KOPT-K1 (cell line): Measurements from ENCODE around the gene CBLN3.

Source experiments
- H3K27ac ChIP-seq: fragments of 200-600 bp; sonication (generic); 2 replicates; pipeline ENCODE4 v1.5.1; 2016; ENCODE audit warnings: antibody characterized with exemption, mild to moderate bottlenecking, low read depth, low read length; ENCODE audit not compliant: poor library complexity, severe bottlenecking
- H3K36me3 ChIP-seq: fragments of 200-600 bp; sonication (generic); 2 replicates; pipeline ENCODE4 v1.5.1; 2017; ENCODE audit warnings: antibody characterized with exemption, mild to moderate bottlenecking, low read length, moderate library complexity; ENCODE audit not compliant: insufficient read depth
- H3K9me3 ChIP-seq: fragments of 200-600 bp; sonication (generic); 2 replicates; pipeline ENCODE4 v1.5.1; 2017; ENCODE audit warnings: antibody characterized with exemption, low read length, mild to moderate bottlenecking; ENCODE audit not compliant: insufficient read depth, poor library complexity, severe bottlenecking

Gene CBLN3

DNA sequence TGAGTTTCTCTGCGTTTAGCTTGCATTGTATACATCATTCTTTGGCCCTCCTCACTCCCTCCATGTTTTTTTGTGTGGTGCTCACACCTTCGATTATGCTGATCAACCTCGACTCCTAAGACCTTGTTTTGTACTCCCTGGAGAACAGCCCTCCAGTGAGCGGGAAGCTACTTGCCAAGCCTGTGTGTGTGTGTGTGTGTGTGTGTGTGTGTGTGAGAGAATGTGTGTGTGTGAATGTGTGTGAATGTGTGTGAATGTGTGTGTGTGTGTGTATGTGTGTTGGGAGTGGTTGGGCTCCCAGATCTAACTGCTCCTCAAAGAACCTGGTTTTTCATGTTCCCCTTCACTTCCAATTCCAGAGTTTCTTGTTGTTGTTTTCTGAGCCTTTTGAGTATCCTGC is 24.7 kb downstream of the CBLN3 start:
- Histone ChIP-seq H3K27ac (no peak overlapping the region), H3K36me3 (no peaks in the 10 kb centered on the region), H3K9me3 (no peaks in the 10 kb centered on the region)

GRCh38 chr14:24403294-24403998 is 26.0 kb downstream of the CBLN3 start:
- no peaks in the 10 kb centered on the region for H3K9me3 ChIP-seq
- no peak overlapping the region for H3K27ac ChIP-seq
- H3K36me3 ChIP-seq = no peaks in the 10 kb centered on the region

DNA sequence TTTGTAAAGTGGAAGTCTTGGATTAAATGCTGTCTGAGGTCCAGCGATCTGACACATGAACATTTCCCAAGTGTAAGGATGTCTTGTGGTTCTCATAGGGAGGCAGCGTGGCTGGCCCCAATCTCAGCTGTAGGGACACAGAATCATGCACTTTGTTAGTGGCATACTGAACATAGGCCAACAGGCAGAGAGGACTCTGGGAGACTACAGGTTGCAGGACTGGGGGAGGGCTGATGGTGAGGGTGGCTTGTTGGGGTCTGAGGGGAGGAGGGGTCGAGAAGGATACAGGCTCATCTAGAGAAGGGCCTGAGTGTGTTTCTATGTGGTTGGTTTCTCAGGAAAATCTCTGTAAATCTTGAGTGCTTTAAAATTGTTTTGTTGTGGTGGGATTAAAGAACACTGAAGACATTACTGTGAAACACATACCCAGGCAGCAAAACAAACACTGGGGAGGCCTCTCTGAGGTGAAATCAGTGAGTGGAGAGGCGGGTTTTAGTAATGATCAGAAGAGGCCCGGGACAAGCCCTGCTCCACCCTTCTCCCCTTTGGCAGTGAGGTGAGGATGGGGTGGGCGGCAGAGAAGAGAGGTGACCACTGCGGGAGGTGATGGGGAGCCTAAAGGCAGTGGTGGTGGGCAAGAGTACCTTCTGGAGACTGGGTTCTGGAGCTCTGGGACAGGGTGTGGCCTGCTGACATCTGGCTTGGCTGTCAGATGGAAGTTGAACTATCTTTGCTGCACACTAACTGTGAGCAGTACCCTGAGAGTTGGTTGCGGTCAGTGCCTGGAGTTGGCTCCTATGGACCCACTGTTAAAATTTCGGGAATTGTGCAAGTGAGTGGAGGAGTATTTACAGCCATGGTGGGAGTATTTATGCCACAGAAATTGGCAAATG is 27.4 kb downstream of the CBLN3 start:
- Histone ChIP-seq H3K27ac (no peak overlapping the region), H3K36me3 (no peaks in the 10 kb centered on the region), H3K9me3 (no peaks in the 10 kb centered on the region)

GRCh38 chr14:24399999-24400718 is 29.3 kb downstream of the CBLN3 start:
- H3K9me3 ChIP-seq = no peaks in the 10 kb centered on the region
- no peaks in the 10 kb centered on the region for H3K36me3 ChIP-seq
- no peak overlapping the region for H3K27ac ChIP-seq

DNA sequence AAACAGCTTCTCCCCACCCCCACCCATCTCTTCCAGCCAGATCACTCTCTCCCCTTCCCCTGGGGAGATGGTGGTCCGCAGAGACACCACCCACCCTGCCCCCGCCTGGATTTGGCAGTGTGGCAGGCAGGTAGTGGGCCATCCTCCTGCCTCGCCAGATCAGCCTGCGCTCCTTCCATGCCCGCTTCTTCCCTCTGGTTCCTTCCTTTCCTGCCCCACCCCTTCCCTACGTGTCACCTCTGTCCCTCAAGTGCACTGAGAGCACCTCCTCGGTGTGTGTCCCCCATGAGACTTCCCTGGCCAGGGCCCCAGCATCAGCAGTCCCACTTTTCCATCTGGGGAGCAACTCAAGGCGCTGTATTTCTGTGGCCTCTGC is 30.0 kb downstream of the CBLN3 start:
- no peak overlapping the region for H3K27ac ChIP-seq
- no peaks in the 10 kb centered on the region for H3K36me3 ChIP-seq
- no peaks in the 10 kb centered on the region for H3K9me3 ChIP-seq

- no peak within 1 kb of the TSS for H3K27ac ChIP-seq
- no peaks in the 10 kb centered on the region for H3K9me3 ChIP-seq
- H3K36me3 ChIP-seq = no peaks in the 10 kb centered on the region
Observed at GRCh38 chr14:24398653-24399446, 30.6 kb downstream of the CBLN3 start, which contains the start of gene NYNRIN. NYNRIN (plus strand) TSS chr14:24399003; CDS start chr14:24399247, 244 bp downstream.

- Histone ChIP-seq H3K9me3 (no peaks in the 10 kb centered on the region), H3K36me3 (no peaks in the 10 kb centered on the region), H3K27ac (no peak overlapping the region)
Observed at GRCh38 chr14:24398293-24398652, 31.2 kb downstream of the CBLN3 start.

DNA sequence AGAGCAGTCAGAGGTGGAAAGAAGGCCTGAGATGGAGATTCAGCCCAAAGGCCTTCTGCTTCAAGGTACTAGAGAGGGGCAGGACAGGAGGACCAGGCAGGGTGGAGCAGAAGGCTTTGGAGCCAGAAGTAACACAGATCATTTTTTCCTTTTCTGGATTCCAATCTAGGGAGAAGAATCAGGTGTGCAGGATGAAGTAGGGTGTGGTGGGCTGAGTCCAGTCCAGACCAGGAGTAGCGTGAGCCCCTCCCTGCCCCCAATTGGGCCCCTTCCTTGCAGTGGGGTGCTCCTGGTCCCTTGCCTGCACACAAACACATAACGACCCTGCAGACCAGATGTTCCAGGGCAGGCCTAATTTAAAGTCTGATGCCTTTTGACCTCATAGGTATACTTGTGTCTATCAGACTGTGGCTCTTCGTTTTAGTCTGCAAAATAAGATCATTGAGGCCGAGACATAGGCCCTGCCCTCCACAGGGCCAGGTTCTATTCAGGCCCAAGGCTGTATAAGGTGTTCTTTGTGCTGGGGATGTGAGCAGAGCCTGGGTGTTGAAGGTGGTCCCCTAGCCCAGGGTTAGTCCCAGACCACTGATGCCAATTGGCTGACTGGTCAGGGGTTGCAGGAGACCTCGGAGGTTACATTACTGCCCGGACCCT is 31.7 kb downstream of the CBLN3 start:
- Histone ChIP-seq H3K36me3 (no peaks in the 10 kb centered on the region), H3K9me3 (no peaks in the 10 kb centered on the region), H3K27ac (no peak overlapping the region)

DNA sequence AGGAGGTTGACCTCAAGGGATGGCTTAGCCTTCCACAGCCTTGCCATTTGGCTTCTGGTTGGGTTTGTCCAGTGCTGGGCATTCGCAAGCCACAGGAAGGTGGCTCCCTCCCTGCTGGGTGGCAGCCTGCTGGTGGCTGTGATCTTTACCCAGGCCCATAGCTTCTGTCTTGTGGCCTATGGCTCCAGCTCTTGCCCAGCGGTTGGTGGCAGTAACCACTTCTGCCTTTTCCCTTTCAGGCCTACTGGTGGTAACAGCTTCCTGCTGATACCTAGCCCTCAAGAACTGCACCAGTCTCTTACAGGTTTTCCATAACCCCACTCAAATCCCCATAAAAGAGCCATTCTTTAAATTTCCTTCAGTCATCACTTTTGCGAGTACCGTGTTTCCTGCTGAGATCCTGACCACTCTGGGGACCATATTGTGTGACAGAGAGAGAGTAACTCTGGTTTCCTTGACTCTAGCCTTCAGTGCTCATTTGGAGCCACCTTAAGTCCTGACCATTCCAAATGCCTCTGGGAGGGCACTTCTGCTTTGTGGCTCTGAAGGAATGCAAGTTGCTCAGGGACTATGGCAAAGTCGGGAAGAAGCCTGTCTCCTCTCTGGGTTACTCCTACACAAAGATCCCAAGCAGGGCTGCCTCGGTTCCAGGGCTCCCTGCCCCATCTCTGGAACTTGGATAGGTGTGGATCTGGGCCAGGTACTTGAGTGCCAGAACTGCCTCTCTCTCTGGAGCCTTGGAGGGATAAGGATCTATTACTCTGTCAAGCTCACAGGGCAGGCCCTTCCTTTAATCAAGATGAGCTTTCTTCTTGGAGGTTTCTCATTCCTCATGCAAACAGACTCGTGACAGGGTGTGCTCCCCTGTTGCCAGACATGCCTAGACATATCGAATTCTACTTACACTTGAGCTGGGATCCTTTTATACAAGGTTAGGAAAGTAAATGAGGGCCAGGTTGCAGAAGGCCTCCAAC is 33.6 kb downstream of the CBLN3 start:
- Histone ChIP-seq H3K27ac (no peak overlapping the region), H3K9me3 (no peaks in the 10 kb centered on the region), H3K36me3 (no peaks in the 10 kb centered on the region)

GRCh38 chr14:24394275-24394674 is 35.2 kb downstream of the CBLN3 start:
- no peak overlapping the region for H3K27ac ChIP-seq
- no peaks in the 10 kb centered on the region for H3K36me3 ChIP-seq
- H3K9me3 ChIP-seq = no peaks in the 10 kb centered on the region

GRCh38 chr14:24392325-24393091 is 37.0 kb downstream of the CBLN3 start:
- H3K36me3 ChIP-seq = no peaks in the 10 kb centered on the region
- H3K9me3 ChIP-seq = no peaks in the 10 kb centered on the region
- no peak overlapping the region for H3K27ac ChIP-seq

DNA sequence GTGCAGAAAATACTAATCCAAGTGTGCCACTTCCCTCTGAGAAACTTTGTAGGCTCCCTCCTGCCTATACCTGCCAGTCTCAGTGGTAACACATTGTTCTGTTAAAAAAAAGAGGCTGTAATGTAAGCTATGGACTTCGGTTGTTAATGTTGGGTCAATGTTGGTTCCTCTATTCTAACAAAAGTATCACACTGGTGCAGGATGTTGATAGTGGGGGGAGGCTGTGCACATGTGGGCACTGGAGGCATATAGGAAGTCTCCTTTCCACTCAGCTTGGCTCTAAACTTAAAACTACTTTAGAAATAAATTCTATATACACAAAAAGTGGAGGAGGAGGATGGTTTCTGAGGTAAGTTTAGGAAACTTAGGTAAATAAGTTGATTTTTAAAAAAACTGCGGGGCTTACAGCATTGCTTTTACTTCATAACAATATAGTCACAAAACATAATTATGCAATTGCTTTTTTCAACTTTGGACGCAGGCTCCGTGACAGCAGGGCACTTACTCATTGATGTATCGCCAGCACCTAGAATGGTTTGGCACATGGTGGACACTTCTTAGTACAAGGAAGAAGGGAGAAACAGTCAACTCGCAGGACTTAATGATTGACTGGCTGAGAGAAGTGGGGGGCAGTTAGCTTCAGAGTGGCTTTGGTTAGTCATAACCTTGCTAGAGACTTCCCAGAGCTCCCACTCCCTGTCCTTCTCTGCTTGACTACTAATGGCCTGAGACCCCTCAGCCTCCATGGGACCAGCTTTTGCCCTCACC is 38.6 kb downstream of the CBLN3 start:
- Histone ChIP-seq H3K36me3 (no peaks in the 10 kb centered on the region), H3K27ac (no peak overlapping the region), H3K9me3 (no peaks in the 10 kb centered on the region)
